DMS79 treated with DMSO at 0.1 percent for 48 hours (cell line): ENCODE measurements around the gene TTLL6.
"Not testable (repeated sequence)": the region's sequence is repeated elsewhere in the genome, so short reads cannot be mapped to it uniquely, and the experiment has no call there.

Source experiments
- DNase-seq: peaks from one replicate; lab custom pipeline; 2025; lab: John Stamatoyannopoulos, UW

TTLL6 gene

GRCh38 chr17:48815311-48815710, 1.7 kb downstream of the TTLL6 start:
- DNase-seq, result no peak

- no peak for DNase-seq
Observed at GRCh38 chr17:48814504-48814903, 2.5 kb downstream of the TTLL6 start.

GRCh38 chr17:48812001-48812400, 5.0 kb downstream of the TTLL6 start:
- no peak for DNase-seq

- DNase-seq, result no peak
Observed at GRCh38 chr17:48809182-48809581, 7.8 kb downstream of the TTLL6 start.

- DNase-seq, result peak; percentile 11
Observed at GRCh38 chr17:48804936-48805411, 12.1 kb downstream of the TTLL6 start.

GRCh38 chr17:48800626-48801217, 16.3 kb downstream of the TTLL6 start:
- no peak for DNase-seq

- DNase-seq, result no peak
Observed at GRCh38 chr17:48799069-48799723, 17.8 kb downstream of the TTLL6 start.

GRCh38 chr17:48796163-48796522, 20.9 kb downstream of the TTLL6 start:
- not testable (repeated sequence) for DNase-seq

GRCh38 chr17:48795444-48796162, 21.4 kb downstream of the TTLL6 start:
- DNase-seq, result no peak

- no peak for DNase-seq
Observed at GRCh38 chr17:48792033-48792798, 24.8 kb downstream of the TTLL6 start.

GRCh38 chr17:48791128-48792032, 25.6 kb downstream of the TTLL6 start:
- DNase-seq, result peak; percentile 44

GRCh38 chr17:48790607-48791127, 26.4 kb downstream of the TTLL6 start:
- no peak for DNase-seq

GRCh38 chr17:48787828-48788227, 29.2 kb downstream of the TTLL6 start:
- no peak for DNase-seq

- DNase-seq, result no peak
Observed at GRCh38 chr17:48779421-48779820, 37.6 kb downstream of the TTLL6 start.

GRCh38 chr17:48776602-48777001, 40.4 kb downstream of the TTLL6 start:
- no peak for DNase-seq

GRCh38 chr17:48773245-48773644, 43.8 kb downstream of the TTLL6 start:
- DNase-seq, result no peak

GRCh38 chr17:48770954-48771353, 46.1 kb downstream of the TTLL6 start:
- DNase-seq, result no peak

- DNase-seq, result no peak
Observed at GRCh38 chr17:48769009-48769675, 47.9 kb downstream of the TTLL6 start.

GRCh38 chr17:48767263-48767774, 49.7 kb downstream of the TTLL6 start:
- DNase-seq, result no peak

GRCh38 chr17:48761114-48761513, 55.9 kb downstream of the TTLL6 start:
- DNase-seq, result no peak
